ENCODE data around the gene RNU6-1.

DNA sequence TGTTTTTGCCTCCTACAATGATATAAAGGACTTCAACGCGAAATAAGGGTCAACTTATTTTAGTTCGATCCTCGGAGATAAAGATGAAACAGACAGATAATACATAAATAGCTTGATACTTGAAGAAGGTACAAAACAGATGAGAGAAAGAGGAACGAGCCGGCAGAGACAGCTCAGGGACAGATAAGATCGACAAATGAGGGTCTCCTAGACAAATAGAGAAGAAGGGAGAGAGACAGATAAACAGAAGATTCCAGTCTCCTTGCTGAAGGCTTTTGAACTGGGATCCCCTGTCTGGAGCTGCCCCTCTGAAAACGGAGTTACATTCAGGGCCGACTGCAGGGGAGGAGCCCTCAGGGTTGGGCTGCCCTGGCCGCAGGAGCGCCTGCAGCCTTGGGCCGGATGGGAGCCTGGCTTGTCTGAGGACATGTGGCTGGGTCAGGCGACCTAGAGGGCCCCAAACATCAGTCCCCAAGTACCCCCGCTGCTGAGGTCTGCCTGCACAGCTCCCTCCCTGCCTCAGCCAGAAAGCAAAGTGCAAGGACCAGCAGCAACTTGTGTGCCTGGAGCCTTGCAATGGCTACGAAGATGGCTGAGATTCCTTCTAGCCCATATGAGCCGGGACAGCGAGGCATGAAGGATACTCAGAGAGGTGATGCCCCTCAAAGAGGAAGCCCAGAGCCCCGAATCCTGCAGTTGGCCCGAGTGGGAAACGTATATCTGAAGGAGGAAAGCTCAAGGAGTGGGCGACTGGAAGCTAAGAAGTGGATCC is 15.5 kb downstream of the RNU6-1 start:
- TF ChIP-seq CTCF (IDR thresholded peaks at IDR 0.05), result no peak
- TF ChIP-seq POLR2A (IDR thresholded peaks at IDR 0.05), result no peak
